GM18520 (cell line): Measurements from ENCODE around the gene PHTF2.
"Not testable (repeated sequence)": the region's sequence is repeated elsewhere in the genome, so short reads cannot be mapped to it uniquely, and the experiment has no call there.

Experiments used
- ATAC-seq: cut with Tn5 transposase; IDR thresholded peaks from one replicate; pipeline ENCODE4 v1.9.1; 2021; ENCODE audit not compliant: unreplicated experiment

Gene PHTF2

GRCh38 chr7:77798394-77799077, at the start of gene PHTF2, which contains the start of gene TMEM60:
PHTF2 (plus strand) TSS chr7:77798773.
TMEM60 (minus strand) TSS chr7:77798434; CDS start chr7:77794373, 4,061 bp downstream.
- peak; percentile 89 for ATAC-seq

- ATAC-seq = no peak
Observed at GRCh38 chr7:77752016-77752415, 46.6 kb upstream of the PHTF2 start.

GRCh38 chr7:77753173-77753572, 45.4 kb upstream of the PHTF2 start:
- no peak for ATAC-seq

- ATAC-seq = peak; percentile 93
Observed at GRCh38 chr7:77757589-77757988, 41.0 kb upstream of the PHTF2 start.

DNA sequence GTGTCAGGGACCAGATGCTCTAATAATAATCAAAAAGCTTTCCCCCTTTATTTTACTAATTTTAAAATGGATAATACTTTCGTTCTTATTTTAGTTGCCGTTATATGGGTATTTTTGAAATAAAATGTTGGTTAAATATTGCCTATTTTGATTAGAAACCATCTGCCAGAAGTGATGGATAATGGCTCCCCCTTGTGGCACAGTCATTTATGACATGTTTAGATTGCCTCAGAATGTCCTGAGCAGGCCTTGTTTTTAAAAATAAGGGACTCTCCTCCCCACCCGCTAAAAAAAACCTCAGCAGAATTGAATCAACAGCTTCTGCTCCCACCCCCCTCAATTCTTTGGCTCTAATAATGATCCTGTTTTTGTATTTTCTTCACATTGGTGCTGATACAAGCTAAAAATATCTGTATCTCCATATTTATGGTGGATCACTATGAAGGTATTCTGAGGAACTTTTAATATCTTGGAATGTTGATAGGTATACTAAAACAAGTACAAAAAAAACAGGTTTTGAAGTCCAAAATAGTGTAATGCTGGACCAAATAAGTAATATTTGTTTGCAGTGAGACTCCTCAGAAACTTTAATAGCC, 39.2 kb upstream of the PHTF2 start:
- ATAC-seq = no peak

DNA sequence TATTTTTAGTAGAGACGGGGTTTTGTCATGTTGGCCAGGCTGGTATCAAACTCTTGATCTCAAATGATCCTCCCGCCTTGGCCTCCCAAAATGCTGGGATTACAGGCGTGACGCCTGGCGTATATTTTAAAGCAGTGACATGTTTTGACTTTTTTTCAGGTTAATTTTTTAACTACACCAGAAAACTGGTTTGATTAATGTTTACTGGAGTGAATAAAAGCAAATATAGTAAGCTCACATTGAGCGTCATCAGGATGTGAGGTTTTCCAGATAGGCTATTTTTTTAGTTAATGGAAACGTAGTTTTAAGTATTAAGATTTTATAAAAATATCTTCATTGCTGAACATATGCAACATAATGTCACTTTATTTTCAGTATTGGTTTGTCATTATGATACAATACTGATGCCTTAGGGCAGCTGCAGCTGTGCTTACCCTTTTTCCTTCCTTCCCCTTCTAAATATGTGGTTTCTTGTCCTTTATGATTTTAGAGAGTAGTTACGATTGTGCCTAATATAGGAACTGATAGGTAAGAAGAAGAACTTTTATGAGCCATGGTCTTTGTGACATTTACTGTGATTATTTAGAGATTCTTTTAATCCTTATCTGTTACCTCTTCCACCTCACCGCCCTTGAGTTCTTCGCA, 37.6 kb upstream of the PHTF2 start:
- ATAC-seq = no peak

DNA sequence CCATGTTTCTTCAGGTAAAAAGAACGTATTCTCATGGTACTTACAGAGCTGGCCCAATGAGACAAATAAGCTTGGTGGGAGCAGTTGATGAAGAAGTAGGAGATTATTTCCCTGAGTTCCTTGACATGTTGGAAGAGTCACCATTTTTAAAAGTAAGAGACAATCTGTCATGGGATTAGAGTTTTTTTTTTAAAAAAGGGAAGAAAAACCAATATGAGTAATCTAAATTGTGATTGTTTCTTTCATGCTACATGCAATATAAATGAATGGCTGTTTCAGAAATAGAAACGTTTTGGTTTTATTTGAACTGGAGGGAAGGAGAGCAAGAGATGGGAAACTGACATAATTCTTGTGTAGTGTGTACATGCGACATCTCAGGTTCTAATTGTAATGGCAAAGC, 33.1 kb upstream of the PHTF2 start:
- no peak for ATAC-seq

DNA sequence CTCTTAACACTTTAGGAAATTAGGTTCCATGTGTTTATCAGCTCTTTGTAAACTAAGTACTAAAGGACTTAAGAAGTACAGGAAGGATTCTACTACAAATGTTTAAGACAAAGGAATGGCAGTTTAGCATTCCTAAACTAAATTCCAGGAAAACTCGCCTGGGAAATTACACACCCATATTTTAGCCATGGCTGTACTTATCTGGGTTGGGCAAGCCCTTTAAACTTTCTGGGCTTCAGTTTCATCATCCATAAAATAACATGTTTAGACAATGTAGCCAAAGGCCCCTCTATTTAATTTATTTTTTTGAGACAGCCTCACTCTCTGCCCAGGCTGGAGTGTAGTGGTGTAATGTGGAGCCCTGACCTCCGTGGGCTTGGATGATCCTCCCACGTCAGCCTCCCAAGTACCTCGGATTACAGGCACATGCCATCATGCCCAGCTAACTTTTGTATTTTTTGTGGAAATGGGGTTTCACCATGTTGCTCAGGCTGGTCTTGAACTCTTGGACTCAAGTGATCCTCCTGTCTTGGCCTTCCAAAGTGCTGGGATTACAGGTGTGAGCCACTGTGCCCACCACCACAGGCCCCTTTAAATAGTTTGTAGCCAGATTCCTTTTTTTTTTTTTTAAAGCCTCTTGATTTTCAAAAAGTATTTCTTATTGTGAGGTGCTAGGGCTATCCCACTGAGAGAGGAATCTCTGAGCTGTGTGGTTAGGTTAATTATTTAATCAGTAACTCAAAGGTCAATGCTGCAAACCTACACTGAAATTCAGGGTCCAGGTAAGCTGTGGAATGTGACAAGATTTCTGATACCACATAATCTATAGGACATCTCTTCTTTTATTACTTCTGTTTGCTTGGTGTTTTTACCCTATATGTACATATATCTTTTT, 32.4 kb upstream of the PHTF2 start:
- ATAC-seq = no peak

DNA sequence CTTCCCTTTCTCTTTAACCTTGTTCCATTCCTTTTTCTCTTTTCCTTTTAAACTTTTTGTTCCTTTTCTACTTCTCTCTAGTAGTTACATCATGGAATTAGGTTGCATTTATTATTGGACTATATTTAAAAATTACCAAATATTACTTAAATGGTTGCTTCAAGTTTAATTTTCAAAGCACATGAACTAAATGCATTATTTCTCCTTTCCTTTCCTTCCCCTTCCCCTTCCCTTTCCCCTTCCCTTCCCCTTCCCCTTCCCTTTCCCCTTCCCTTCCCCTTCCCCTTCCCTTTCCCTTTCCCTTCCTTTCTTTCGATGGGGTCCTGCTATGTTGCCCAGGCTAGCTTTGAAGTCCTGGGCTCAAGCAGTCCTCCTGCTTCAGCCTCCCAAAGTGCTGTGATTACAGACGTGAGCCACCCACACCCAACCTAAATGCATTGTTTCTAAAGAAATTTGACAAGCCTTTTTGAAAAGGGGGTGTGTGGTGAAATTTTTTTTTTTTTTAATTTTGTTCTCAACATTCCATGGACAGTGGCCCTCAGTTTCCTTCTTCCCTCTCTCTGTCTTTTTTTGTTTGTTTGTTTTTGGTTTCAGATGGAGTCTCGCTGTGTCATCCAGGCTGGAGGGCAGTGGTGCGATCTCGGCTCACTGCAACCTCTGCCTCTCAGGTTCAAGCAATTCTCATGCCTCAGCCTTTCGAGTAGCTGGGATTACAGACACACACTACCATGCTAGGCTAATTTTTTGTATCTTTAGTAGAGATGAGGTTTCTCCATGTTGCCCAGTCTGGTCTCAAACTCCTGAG, 31.6 kb upstream of the PHTF2 start:
- ATAC-seq = no peak

- ATAC-seq = no peak
Observed at GRCh38 chr7:77770316-77770715, 28.3 kb upstream of the PHTF2 start.

- ATAC-seq = no peak
Observed at GRCh38 chr7:77771901-77772300, 26.7 kb upstream of the PHTF2 start.

DNA sequence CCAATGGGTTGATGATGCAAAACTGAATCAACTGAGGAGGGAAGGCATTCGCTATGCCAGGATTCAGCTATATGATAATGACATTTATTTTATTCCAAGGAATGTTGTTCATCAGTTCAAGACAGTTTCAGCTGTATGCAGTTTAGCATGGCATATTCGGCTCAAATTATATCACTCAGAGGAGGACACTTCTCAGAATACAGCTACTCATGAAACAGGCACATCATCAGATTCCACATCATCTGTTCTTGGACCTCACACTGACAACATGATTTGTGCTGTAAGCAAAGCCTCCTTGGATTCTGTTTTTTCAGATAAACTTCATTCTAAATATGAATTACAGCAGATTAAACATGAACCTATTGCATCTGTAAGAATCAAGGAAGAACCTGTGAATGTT, 20.0 kb upstream of the PHTF2 start:
- ATAC-seq = no peak

DNA sequence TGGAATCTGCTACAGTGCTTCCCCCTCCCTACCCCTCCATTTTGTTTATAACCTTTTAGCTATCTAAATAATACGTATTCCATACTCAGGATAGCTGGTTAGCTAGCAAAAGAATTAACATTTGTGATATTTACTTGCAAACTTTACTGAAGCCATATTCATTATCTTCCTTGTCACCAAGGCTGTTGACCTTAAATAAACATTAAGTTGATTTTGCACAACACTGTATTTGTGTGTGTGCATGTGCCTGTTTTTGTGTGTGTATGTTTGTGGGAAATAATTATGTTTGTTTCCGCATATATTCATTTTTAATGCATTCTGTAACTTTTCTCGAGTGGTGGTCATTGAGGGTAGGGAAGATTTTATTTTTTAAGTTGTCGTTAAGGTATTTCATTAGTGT, 16.2 kb upstream of the PHTF2 start:
- ATAC-seq = no peak

- no peak for ATAC-seq
Observed at GRCh38 chr7:77783111-77783510, 15.5 kb upstream of the PHTF2 start.

DNA sequence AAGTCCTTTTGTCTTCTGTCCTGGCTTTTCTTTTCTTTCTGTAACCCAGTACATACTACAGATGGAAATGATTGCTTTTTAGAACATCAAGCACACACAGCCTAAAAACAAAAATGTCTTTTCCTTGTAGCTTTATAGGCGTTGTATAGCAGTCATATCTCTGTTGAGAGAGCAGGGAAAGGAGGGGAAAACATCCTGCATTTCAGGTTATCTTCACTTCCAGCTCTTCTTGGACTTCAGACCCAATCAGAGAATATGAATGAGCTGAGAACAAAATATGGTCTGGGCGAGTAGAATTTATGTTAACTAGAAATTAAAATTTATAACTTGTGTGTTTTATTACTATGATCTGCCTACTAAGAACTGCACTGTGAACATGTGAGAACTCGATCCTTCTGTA, 15.0 kb upstream of the PHTF2 start:
- no peak for ATAC-seq

DNA sequence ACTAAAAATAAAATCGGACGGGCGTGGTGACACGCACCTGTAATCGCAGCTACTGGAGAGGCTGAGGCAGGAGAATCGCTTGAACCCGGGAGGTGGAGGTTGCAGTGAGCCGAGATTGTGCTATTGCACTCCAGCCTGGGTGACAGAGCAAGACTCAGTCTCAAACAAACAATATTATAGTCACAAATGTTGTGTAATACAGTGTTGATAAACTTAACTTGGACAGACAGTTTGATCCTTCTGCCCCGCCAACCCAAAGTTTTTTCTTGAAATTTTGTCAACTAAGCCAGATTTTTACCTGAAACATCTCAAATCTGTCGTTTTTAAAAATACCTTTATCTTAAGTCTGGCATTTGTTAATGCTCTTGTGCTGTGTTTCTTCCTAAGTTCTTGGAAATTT, 14.1 kb upstream of the PHTF2 start:
- ATAC-seq = not testable (repeated sequence)

DNA sequence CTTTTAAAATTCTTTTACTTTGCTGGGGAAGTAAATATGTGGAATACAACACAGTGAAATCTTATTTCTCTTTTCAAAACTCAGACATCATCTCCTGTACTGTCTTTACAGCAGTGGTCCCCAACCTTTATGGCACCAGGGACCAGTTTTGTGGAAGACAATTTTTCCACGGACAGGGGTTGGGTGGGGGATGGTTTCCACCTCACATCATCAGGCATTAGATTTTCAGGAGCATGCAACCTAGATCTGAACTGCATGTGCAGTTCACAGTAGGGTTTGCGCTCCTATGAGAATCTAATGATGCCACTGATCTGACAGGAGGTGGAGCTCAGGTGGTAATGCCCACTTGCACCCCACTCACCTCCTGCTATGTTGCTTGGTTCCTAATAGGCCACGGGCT, 12.6 kb upstream of the PHTF2 start:
- ATAC-seq = no peak

- ATAC-seq = no peak
Observed at GRCh38 chr7:77786741-77787140, 11.8 kb upstream of the PHTF2 start.

DNA sequence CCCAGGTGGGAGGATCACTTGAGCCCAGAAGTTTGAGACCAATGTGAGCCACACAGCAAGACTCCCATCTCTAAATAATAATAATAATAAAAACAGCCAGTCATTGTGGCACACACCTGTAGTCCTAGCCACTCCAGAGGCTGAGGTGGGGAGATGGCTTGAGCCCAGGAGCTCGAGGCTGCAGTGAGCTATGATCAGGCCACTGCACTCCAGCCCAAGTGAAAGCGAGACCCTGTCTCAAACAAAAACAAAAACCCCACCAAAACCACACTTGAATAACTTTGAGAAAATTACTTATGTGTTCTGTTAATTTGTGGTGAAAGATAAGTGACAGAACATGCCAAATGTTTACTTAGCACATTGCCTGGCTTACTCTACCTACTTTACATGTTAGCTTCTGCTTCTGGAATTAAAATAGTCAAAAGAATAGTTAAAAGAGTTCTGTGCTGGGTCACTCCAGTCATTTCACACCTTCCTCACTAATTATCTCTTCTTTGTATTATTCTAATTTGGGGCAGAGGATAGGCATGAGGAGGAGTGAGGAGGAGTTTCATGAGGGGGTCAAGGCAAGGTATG, 10.2 kb upstream of the PHTF2 start:
- ATAC-seq = no peak

GRCh38 chr7:77791336-77791735, 7.2 kb upstream of the PHTF2 start:
- ATAC-seq = no peak
